ENCODE measurements around the gene AP5Z1. TPM values are rescaled to one million over a fixed set of nuclear protein-coding genes. Genes with fewer than 3 reads are reported as not detected.

AP5Z1 gene
- total RNA-seq, 1 experiment from 2014 or later: 70.7 TPM

GRCh38 chr7:4763794-4764185 is 11.6 kb upstream of the AP5Z1 start:
- BruUV-seq (replicated peaks): no TSS peak
- no peaks in the 10 kb centered on the region for H3K9me3 Mint-ChIP-seq (ENCODE audit: low read depth, unreplicated experiment)
- no peaks in the 10 kb centered on the region for H3K27me3 Mint-ChIP-seq (ENCODE audit: unreplicated experiment)
- CTCF ChIA-PET: no interaction called here
- TF ChIP-seq CTCF (IDR thresholded peaks at IDR 0.05; ENCODE audit: unreplicated experiment): no peak
- intact Hi-C loops (cut with micrococcal nuclease; ENCODE audit: unreplicated experiment): no loop called here
- H3K27ac Mint-ChIP-seq (ENCODE audit: unreplicated experiment): no peak overlapping the region
- no peak for DNase-seq
- H3K4me1 Mint-ChIP-seq (ENCODE audit: low read depth, unreplicated experiment): no peaks in the 10 kb centered on the region
- peaks cover 77% of the 10 kb centered on the region for H3K36me3 Mint-ChIP-seq (ENCODE audit: insufficient read depth, unreplicated experiment)
- H3K4me3 Mint-ChIP-seq (ENCODE audit: low read depth, unreplicated experiment): no peak overlapping the region

GRCh38 chr7:4764402-4765007 is 10.9 kb upstream of the AP5Z1 start:
- H3K36me3 Mint-ChIP-seq (ENCODE audit: insufficient read depth, unreplicated experiment): peaks cover 84% of the 10 kb centered on the region
- intact Hi-C loops (cut with micrococcal nuclease; ENCODE audit: unreplicated experiment): no loop called here
- TF ChIP-seq CTCF (IDR thresholded peaks at IDR 0.05; ENCODE audit: unreplicated experiment): no peak
- H3K27ac Mint-ChIP-seq (ENCODE audit: unreplicated experiment): no peak overlapping the region
- no TSS peak for BruUV-seq (replicated peaks)
- H3K4me3 Mint-ChIP-seq (ENCODE audit: low read depth, unreplicated experiment): no peak overlapping the region
- CTCF ChIA-PET: interaction anchor here (0.6 to 1.0 kb wide), 2 partner anchors 11 to 396 kb away, joined by 3 read pairs; partner anchors contain the start of gene AP5Z1
- no peaks in the 10 kb centered on the region for H3K9me3 Mint-ChIP-seq (ENCODE audit: low read depth, unreplicated experiment)
- H3K27me3 Mint-ChIP-seq (ENCODE audit: unreplicated experiment): no peaks in the 10 kb centered on the region
- no peaks in the 10 kb centered on the region for H3K4me1 Mint-ChIP-seq (ENCODE audit: low read depth, unreplicated experiment)
- DNase-seq: no peak

GRCh38 chr7:4765776-4766490 is 9.5 kb upstream of the AP5Z1 start:
- Mint-ChIP-seq H3K36me3 (ENCODE audit: insufficient read depth, unreplicated experiment) (peaks cover 86% of the 10 kb centered on the region), H3K27ac (ENCODE audit: unreplicated experiment) (no peak overlapping the region), H3K4me3 (ENCODE audit: low read depth, unreplicated experiment) (no peak overlapping the region), H3K9me3 (ENCODE audit: low read depth, unreplicated experiment) (no peaks in the 10 kb centered on the region), H3K4me1 (ENCODE audit: low read depth, unreplicated experiment) (no peaks in the 10 kb centered on the region), H3K27me3 (ENCODE audit: unreplicated experiment) (no peaks in the 10 kb centered on the region)
- DNase-seq: no peak
- intact Hi-C loops (cut with micrococcal nuclease; ENCODE audit: unreplicated experiment): no loop called here
- no peak for TF ChIP-seq CTCF (IDR thresholded peaks at IDR 0.05; ENCODE audit: unreplicated experiment)
- BruUV-seq (replicated peaks): no TSS peak
- CTCF ChIA-PET: interaction anchor here (1.0 kb wide), 1 partner anchor 9 kb away, joined by 3 read pairs; the partner anchor contains the start of gene AP5Z1

- TF ChIP-seq CTCF (IDR thresholded peaks at IDR 0.05; ENCODE audit: unreplicated experiment): no peak
- Mint-ChIP-seq H3K4me1 (ENCODE audit: low read depth, unreplicated experiment) (no peaks in the 10 kb centered on the region), H3K36me3 (ENCODE audit: insufficient read depth, unreplicated experiment) (peaks cover 76% of the 10 kb centered on the region), H3K9me3 (ENCODE audit: low read depth, unreplicated experiment) (no peaks in the 10 kb centered on the region), H3K27ac (ENCODE audit: unreplicated experiment) (no peak overlapping the region), H3K4me3 (ENCODE audit: low read depth, unreplicated experiment) (no peak overlapping the region), H3K27me3 (ENCODE audit: unreplicated experiment) (no peaks in the 10 kb centered on the region)
- intact Hi-C loops (cut with micrococcal nuclease; ENCODE audit: unreplicated experiment): no loop called here
- DNase-seq: no peak
- CTCF ChIA-PET: no interaction called here
- no TSS peak for BruUV-seq (replicated peaks)
Observed at GRCh38 chr7:4766666-4767519, 8.5 kb upstream of the AP5Z1 start.
